HepG2 (cell line): ENCODE measurements around the gene CCDC102B. TPM values are rescaled to one million over a fixed set of nuclear protein-coding genes. Genes with fewer than 3 reads are reported as not detected.

ENCODE experiments used
- ATAC-seq: fragments of 200-7000 bp; cut with Tn5 transposase; 3 replicates; pipeline ENCODE4 v1.9.1; 2020; ENCODE audit warnings: mild to moderate bottlenecking, moderate library complexity
- BruUV-seq: library from RNA; stranded (reverse); fragments of 400-500 nt; replicated peaks from 2 replicates; lab custom pipeline; 2021; lab: Mats Ljungman, UMichigan
- CTCF ChIA-PET: fragments of 300-600 bp; formaldehyde crosslinking; extraction: SDS; loops from one replicate; lab custom pipeline; 2021; ENCODE audit warnings: low total read pairs, inconsistent platforms, low intra/inter-chr PET ratio; lab: Yijun Ruan, JAX
- POLR2A ChIA-PET: fragments of 350-600 bp; sonication (Branson Sonifier 250); formaldehyde crosslinking; loops from one replicate; lab custom pipeline; 2020; ENCODE audit warnings: antibody characterized with exemption, inconsistent platforms; lab: Yijun Ruan, JAX
- DNase-seq: peaks from one replicate; pipeline ENCODE4 v3.0.0-alpha.2; 2015; ENCODE audit warnings: low spot score
- FAIRE-seq: peaks from 3 replicates; lab custom pipeline; 2011; peaks lifted over from hg19 to GRCh38; lab: Jason Lieb, UNC
- H2AFZ ChIP-seq: one replicate; pipeline ENCODE4 v1.6.1; 2011; ENCODE audit warnings: low read length, inconsistent platforms
- H3K27ac ChIP-seq: fragments of 300-600 bp; 3 replicates; pipeline ENCODE4 v1.8.0; 2011; ENCODE audit warnings: mixed run types, mild to moderate bottlenecking, mixed read lengths, low read length, inconsistent platforms; ENCODE audit not compliant: insufficient read depth; ENCODE audit errors: extremely low read length
- H3K27me3 ChIP-seq, 2 experiments: fragments of 200-600 bp in 1 of 2; 2 replicates in 1 of 2; 3 replicates in 1 of 2; pipeline versions ENCODE4 v1.6.0 to v1.8.0; 2011; ENCODE audit warnings: low read length in 2 of 2, mild to moderate bottlenecking in 2 of 2, moderate library complexity in 2 of 2, inconsistent platforms in 1 of 2; ENCODE audit not compliant: insufficient read depth in 2 of 2, control insufficient read depth in 1 of 2
- H3K36me3 ChIP-seq, 2 experiments: fragments of 200-600 bp in 1 of 2; replicated peaks in 1 of 2; 2 replicates in 1 of 2; 3 replicates in 1 of 2; pipeline versions ENCODE4 v1.5.1 to v1.8.0; 2011; ENCODE audit warnings: low read length in 2 of 2, inconsistent platforms in 1 of 2; ENCODE audit not compliant: insufficient read depth in 2 of 2, control insufficient read depth in 1 of 2
- H3K4me1 ChIP-seq: 2 replicates; pipeline ENCODE4 v1.5.1; 2012; ENCODE audit warnings: low read length, inconsistent platforms; ENCODE audit not compliant: insufficient read depth
- H3K4me2 ChIP-seq: 2 replicates; pipeline ENCODE4 v1.6.0; 2011; ENCODE audit warnings: low read depth, low read length, inconsistent platforms
- H3K4me3 ChIP-seq, 3 experiments: fragments of 200-600 bp in 1 of 3; sonication (generic), shearing (Covaris generic) in 1 of 3; replicated peaks in 1 of 3; 2 replicates each; pipeline ENCODE4 v1.5.1; 2011 to 2016; ENCODE audit warnings: low read length in 3 of 3, inconsistent platforms in 2 of 3, low read depth in 2 of 3, mild to moderate bottlenecking in 2 of 3, control low read depth in 1 of 3, mixed read lengths in 1 of 3; ENCODE audit not compliant: insufficient read depth in 1 of 3
- H3K79me2 ChIP-seq: one replicate; pipeline ENCODE4 v1.6.1; 2011; ENCODE audit warnings: low read length, inconsistent platforms; ENCODE audit not compliant: insufficient read depth
- H3K9ac ChIP-seq: 2 replicates; pipeline ENCODE4 v1.6.0; 2011; ENCODE audit warnings: mild to moderate bottlenecking, low read depth, low read length, inconsistent platforms; ENCODE audit not compliant: insufficient read depth
- H3K9me3 ChIP-seq: 2 replicates; pipeline ENCODE4 v1.5.1; 2012; ENCODE audit warnings: mild to moderate bottlenecking, low read length
- H4K20me1 ChIP-seq: 2 replicates; pipeline ENCODE4 v1.6.0; 2011; ENCODE audit warnings: inconsistent platforms, mild to moderate bottlenecking, low read length, moderate library complexity; ENCODE audit not compliant: insufficient read depth
- HOXA7 ChIP-seq: sonication (generic); formaldehyde crosslinking; IDR thresholded peaks from 2 replicates; pipeline ENCODE4 v1.8.1; 2022; ENCODE audit warnings: mild to moderate bottlenecking, missing genetic modification reagents, moderate library complexity
- JUN ChIP-seq: sonication (generic); formaldehyde crosslinking; IDR thresholded peaks from 2 replicates; pipeline ENCODE4 v1.4.0; 2020; ENCODE audit warnings: mild to moderate bottlenecking, missing genetic modification reagents
- PTBP1 ChIP-seq: fragments of 200-400 bp; formaldehyde crosslinking; IDR thresholded peaks from 2 replicates; pipeline ENCODE4 v1.6.1; 2018; ENCODE audit warnings: low read length, low read depth; ENCODE audit not compliant: poor library complexity, severe bottlenecking
- YEATS2 ChIP-seq: sonication (generic); formaldehyde crosslinking; IDR thresholded peaks from 2 replicates; pipeline ENCODE4 v1.4.0; 2020; ENCODE audit warnings: missing genetic modification reagents, borderline replicate concordance
- ZNF17 ChIP-seq: sonication (generic); formaldehyde crosslinking; IDR thresholded peaks from 2 replicates; pipeline ENCODE4 v1.5.0; 2020; ENCODE audit warnings: mild to moderate bottlenecking, missing genetic modification reagents
- WGBS: methylation state at CpG from one replicate; pipeline ENCODE4 v1.1.6; 2017; ENCODE audit warnings: low lambda C conversion rate; 5-methylcytosine and 5-hydroxymethylcytosine counted together
- in situ Hi-C: cut with HindIII; loops from 2 replicates; pipeline ENCODE4 v1.10.0; 2017; ENCODE audit warnings: low pct_unique_long_range_greater_than_20kb; ENCODE audit not compliant: extremely low pct_ligation_motif_present
- intact Hi-C: fragments of 100-400 bp; cut with micrococcal nuclease; formaldehyde crosslinking; loops from one replicate; pipeline ENCODE4 v1.10.0; 2022; ENCODE audit not compliant: unreplicated experiment
- polyA plus RNA-seq, 8 experiments: library from polyadenylated mRNA; depleted of rRNA in 3 of 8; stranded (reverse) in 7 of 8; unstranded in 1 of 8; fragments of >200 nt; fragmentation: Illumina TruSeq in 4 of 8; extraction: Trizol in 4 of 8; gene quantifications; 2 replicates each; pipeline versions ENCODE4 v1.2.1 to v1.2.3, GENCODE V29; 2011 to 2016; ENCODE audit warnings: low read depth in 4 of 8, missing spikeins in 1 of 8, mixed read lengths in 1 of 8; ENCODE audit not compliant: insufficient read depth in 1 of 8
- total RNA-seq, 5 experiments: library from RNA; depleted of rRNA; stranded (reverse); fragments of >200 nt; fragmentation: Illumina TruSeq; extraction: Trizol; gene quantifications; 2 replicates each; pipeline ENCODE4 v1.2.3, GENCODE V29; 2016; ENCODE audit warnings: low read depth in 1 of 5
- TF ChIP-seq, protein P1 (sequence below): sonication (generic); formaldehyde crosslinking; IDR thresholded peaks from 2 replicates; pipeline ENCODE4 v1.4.0; 2020; ENCODE audit warnings: missing genetic modification reagents, borderline replicate concordance

CCDC102B gene
- total and polyA plus RNA-seq, 2 of the 13 experiments (the other 11 are each of a cell fraction or from before 2014, with no cell fraction given): 2.3 to 3.7 TPM

DNA sequence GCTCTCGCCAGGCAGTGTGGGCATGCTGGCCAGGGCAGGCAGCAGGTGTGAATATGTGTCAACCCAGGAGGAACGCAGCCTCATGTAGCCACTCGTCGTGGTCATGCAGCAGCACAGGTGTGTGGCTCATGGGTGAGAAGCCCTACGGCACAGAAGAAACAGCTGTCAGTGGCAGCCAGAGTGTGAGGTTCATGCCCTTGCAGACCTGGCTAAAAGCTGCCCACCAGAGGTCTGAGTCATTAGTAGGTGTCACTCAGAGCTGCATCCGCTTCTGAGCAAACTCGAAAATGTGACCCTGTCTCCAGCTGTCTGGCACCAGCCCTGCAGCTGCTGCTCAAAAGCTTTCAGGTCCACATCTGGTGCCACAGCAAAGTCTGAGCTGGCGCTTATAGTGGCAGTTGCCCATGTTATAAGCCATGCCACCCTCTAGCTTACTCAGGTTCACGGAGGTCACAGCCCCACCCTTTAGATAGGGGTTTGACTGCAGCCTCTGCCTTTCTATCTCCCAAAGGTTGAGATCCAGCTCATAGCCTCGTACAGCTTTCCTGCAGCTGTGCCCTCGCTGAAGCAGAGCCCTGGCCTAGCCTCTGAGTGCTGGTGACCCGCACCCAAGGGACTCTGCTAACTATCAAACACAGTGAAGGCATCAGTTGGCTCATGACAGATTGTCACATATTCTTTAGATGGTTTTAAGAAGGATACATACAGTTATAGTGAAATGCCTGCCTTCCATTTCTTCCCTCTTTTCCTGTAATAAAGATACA lies 195.0 kb downstream of the CCDC102B start:
- Histone ChIP-seq H2AFZ (no peak overlapping the region), H3K9me3 (no peaks in the 10 kb centered on the region), H4K20me1 (no peaks in the 10 kb centered on the region), H3K36me3 (no peaks in the 10 kb centered on the region), H3K27ac (no peak overlapping the region), H3K9ac (no peak overlapping the region), H3K4me3 (no peak overlapping the region), H3K4me2 (no peak overlapping the region), H3K27me3 (no peaks in the 10 kb centered on the region), H3K4me1 (no peaks in the 10 kb centered on the region), H3K79me2 (no peaks in the 10 kb centered on the region)
- TF ChIP-seq JUN (no peak), HOXA7 (no peak), PTBP1 (no peak), YEATS2 (CRISPR knock-in tag) (no peak), ZNF17 (no peak)
- TF ChIP-seq, protein P1, sequence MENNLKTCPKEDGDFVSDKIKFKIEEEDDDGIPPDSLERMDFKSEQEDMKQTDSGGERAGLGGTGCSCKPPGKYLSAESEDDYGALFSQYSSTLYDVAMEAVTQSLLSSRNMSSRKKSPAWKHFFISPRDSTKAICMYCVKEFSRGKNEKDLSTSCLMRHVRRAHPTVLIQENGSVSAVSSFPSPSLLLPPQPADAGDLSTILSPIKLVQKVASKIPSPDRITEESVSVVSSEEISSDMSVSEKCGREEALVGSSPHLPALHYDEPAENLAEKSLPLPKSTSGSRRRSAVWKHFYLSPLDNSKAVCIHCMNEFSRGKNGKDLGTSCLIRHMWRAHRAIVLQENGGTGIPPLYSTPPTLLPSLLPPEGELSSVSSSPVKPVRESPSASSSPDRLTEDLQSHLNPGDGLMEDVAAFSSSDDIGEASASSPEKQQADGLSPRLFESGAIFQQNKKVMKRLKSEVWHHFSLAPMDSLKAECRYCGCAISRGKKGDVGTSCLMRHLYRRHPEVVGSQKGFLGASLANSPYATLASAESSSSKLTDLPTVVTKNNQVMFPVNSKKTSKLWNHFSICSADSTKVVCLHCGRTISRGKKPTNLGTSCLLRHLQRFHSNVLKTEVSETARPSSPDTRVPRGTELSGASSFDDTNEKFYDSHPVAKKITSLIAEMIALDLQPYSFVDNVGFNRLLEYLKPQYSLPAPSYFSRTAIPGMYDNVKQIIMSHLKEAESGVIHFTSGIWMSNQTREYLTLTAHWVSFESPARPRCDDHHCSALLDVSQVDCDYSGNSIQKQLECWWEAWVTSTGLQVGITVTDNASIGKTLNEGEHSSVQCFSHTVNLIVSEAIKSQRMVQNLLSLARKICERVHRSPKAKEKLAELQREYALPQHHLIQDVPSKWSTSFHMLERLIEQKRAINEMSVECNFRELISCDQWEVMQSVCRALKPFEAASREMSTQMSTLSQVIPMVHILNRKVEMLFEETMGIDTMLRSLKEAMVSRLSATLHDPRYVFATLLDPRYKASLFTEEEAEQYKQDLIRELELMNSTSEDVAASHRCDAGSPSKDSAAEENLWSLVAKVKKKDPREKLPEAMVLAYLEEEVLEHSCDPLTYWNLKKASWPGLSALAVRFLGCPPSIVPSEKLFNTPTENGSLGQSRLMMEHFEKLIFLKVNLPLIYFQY (CRISPR knock-in tag): no peak
- in situ Hi-C loops: no loop called here
- ChIA-PET CTCF (no interaction called here), POLR2A (no interaction called here)
- BruUV-seq: no TSS peak
- no peak; the same call in 2 of the 3 replicates for ATAC-seq
- no peak for DNase-seq
- FAIRE-seq: no peak
- 5% methylated on average over 3 of the region's 12 CpGs for WGBS
- intact Hi-C loops: no loop called here
